NB4 (cell line): ENCODE data around the gene RPS15.

Source experiments
- MYC ChIP-seq: IDR thresholded peaks from 2 replicates; pipeline ENCODE4 v1.6.1; 2011; ENCODE audit warnings: low read depth, low read length
- POLR2A ChIP-seq: IDR thresholded peaks from 2 replicates; pipeline ENCODE4 v1.6.1; 2011; ENCODE audit warnings: mild to moderate bottlenecking; ENCODE audit not compliant: insufficient read length; ENCODE audit errors: extremely low read depth
- TF ChIP-seq, protein P1 (sequence below): IDR thresholded peaks from one replicate; pipeline ENCODE4 v1.5.1; 2012; ENCODE audit warnings: low read depth, low read length
- TF ChIP-seq, protein P2 (sequence below): IDR thresholded peaks from 2 replicates; pipeline ENCODE4 v1.6.1; 2011; ENCODE audit warnings: low read depth, low read length

DNA sequence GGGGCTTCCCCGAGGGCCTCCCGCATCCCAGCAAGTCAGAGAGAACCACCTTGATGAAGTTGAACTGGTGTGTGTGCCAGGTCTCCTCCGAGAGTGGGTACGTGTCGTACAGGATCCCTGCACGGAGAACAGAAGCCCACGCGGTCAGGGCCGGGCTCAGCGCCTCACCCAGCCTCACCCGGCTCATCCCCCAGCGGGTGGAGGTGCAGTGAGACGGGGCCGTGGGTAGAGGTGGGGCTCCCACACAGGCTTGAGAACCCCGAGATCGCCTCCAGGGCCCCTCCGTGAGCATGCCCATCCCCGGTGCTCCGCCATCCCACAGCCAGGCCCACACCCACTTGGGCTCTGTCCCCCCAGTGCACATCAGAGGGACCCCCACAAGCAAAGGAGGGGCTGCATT, 39.1 kb upstream of the RPS15 start:
- TF ChIP-seq, protein P1, sequence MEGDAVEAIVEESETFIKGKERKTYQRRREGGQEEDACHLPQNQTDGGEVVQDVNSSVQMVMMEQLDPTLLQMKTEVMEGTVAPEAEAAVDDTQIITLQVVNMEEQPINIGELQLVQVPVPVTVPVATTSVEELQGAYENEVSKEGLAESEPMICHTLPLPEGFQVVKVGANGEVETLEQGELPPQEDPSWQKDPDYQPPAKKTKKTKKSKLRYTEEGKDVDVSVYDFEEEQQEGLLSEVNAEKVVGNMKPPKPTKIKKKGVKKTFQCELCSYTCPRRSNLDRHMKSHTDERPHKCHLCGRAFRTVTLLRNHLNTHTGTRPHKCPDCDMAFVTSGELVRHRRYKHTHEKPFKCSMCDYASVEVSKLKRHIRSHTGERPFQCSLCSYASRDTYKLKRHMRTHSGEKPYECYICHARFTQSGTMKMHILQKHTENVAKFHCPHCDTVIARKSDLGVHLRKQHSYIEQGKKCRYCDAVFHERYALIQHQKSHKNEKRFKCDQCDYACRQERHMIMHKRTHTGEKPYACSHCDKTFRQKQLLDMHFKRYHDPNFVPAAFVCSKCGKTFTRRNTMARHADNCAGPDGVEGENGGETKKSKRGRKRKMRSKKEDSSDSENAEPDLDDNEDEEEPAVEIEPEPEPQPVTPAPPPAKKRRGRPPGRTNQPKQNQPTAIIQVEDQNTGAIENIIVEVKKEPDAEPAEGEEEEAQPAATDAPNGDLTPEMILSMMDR = no peak
- TF ChIP-seq POLR2A (no peak), MYC (no peak)
- TF ChIP-seq, protein P2, sequence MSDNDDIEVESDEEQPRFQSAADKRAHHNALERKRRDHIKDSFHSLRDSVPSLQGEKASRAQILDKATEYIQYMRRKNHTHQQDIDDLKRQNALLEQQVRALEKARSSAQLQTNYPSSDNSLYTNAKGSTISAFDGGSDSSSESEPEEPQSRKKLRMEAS = no peak
